ENCODE measurements around the gene YIPF2.
"Not testable (repeated sequence)": the region's sequence is repeated elsewhere in the genome, so short reads cannot be mapped to it uniquely, and the experiment has no call there.

DNA sequence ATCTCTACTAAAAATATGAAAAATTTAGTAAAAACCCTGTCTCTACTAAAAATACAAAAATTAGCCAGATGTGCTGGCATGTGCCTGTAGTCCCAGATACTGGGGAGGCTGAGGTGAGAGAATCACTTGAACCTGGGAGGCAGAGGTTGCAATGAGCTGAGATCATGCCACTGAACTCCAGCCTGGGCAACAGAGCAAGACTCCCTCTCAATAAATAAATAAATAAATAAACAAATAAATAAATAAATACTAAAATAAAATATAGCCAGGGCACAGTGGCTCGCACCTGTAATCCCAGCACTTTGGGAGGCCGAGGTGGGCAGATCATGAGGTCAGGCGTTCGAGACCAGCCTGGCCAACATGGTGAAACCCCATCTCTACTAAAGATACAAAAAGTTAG is 15.0 kb upstream of the YIPF2 start:
- not testable (repeated sequence) for TF ChIP-seq POLR2AphosphoS5, POLR2A (IDR thresholded peaks at IDR 0.05; ENCODE audit: low read depth, low read length)
